Measurements from ENCODE around the gene DISP3.

DISP3 gene

DNA sequence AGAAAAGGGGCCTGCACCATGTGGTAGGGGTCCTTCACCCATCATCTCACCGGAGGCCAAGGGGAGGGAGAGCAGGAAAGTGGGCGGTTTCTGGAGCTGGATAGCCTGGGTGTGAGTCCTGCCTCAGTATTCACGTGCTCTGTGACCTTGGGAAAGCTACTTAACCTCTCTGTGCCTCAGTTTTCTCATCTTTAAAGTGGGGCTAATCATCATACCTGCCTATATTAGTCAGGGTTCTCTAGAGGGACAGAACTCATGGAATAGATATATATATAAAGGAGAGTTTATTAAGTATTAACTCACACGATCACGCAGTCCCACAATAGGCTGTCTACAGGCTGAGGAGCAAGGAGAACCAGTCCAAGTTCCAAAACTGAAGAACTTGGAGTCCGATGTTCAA lies 96.6 kb downstream of the DISP3 start:
- H2BK12ac ChIP-seq (ENCODE audit: low read length in 2 of 2), result no peak overlapping the region
- WGBS, result 81% methylated on average over 5 of the region's 6 CpGs
- no peak overlapping the region for H2BK5ac ChIP-seq (ENCODE audit: low read depth, low read length, poor library complexity, severe bottlenecking)
- no peak overlapping the region for H4K91ac ChIP-seq (ENCODE audit: low read length)
- no peaks in the 10 kb centered on the region for H3K36me3 ChIP-seq (ENCODE audit: control insufficient read depth in 1 of 2, insufficient read depth in 2 of 2, low read depth in 1 of 2, low read length in 2 of 2)
- DNase-seq, result no peak
- H2AFZ ChIP-seq (ENCODE audit: low read depth, low read length), result no peak overlapping the region
- H3K79me1 ChIP-seq (replicated peaks; ENCODE audit: low read length, poor library complexity, severe bottlenecking), result no peaks in the 10 kb centered on the region
- H3K9ac ChIP-seq (ENCODE audit: low read length), result no peak overlapping the region
- no peak overlapping the region for H2BK15ac ChIP-seq (ENCODE audit: low read depth, poor library complexity, severe bottlenecking)
- H3K4me2 ChIP-seq (ENCODE audit: low read length, poor library complexity, severe bottlenecking), result no peak overlapping the region
- H3K27me3 ChIP-seq (ENCODE audit: control insufficient read depth in 1 of 2, insufficient read depth in 1 of 2, low read length in 2 of 2), result peaks cover 23 to 78% of the 10 kb centered on the region in 2 experiments
- H3K14ac ChIP-seq (ENCODE audit: low read length in 2 of 2), result no peak overlapping the region
- no peak overlapping the region for H2AK5ac ChIP-seq (ENCODE audit: low read length, severe bottlenecking)
- no peak overlapping the region for H3K27ac ChIP-seq (ENCODE audit: low read length, poor library complexity, severe bottlenecking)
- H3K4me1 ChIP-seq (ENCODE audit: control insufficient read depth, insufficient read depth, low read depth, low read length), result no peaks in the 10 kb centered on the region
- H3K9me3 ChIP-seq (ENCODE audit: control insufficient read depth, low read length), result no peaks in the 10 kb centered on the region
- no peak overlapping the region for H4K8ac ChIP-seq (ENCODE audit: low read length)
- no peak overlapping the region for H3K4ac ChIP-seq (ENCODE audit: low read depth in 1 of 2, low read length in 2 of 2)
- H3K4me3 ChIP-seq (ENCODE audit: insufficient read depth in 1 of 2, low read depth in 1 of 2, low read length in 2 of 2), result no peak overlapping the region
- no peak overlapping the region for H3K18ac ChIP-seq (ENCODE audit: low read depth in 1 of 2, low read length in 2 of 2)
- H2BK120ac ChIP-seq (ENCODE audit: low read depth, low read length), result no peak overlapping the region
- no peak overlapping the region for H3K23ac ChIP-seq (ENCODE audit: low read length in 2 of 2)

DNA sequence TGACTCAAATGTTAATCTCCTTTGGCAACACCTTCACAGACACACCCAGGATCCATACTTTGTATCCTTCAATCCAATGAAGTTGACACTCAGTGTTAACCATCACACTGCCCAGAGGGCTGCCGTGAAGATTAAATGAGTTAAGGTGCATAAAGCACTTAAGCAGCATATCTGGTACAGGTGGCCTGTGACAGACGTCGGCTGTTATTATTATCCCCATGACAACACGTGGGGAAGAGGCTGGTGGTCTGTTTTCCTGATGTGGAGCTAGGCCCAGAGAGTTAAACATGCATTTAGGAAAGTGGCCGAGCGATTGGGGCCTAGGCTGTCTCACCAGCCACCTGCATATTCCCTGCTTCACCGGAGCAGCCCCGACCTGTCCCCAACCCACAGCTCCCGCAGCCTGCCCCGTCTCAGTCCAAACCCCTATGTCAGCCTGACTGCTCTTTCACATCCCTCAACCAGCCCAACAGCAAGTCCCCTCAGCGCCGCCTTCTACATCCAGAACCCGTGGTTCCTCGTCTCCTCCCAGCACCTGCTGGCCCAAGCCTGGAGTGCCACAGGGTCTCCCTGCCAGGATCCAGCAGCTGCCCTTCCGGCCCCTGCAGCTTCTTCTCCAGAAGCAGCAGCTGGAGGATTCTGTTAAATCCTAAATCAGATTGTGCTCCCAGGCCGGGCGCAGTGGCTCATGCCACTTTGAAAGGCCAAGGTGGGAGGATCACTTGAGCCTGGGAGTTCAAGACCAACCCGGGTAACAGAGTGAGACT lies 97.3 kb downstream of the DISP3 start:
- Histone ChIP-seq H3K23ac (ENCODE audit: low read length in 2 of 2) (no peak overlapping the region), H2BK15ac (ENCODE audit: low read depth, poor library complexity, severe bottlenecking) (no peak overlapping the region), H3K4me3 (ENCODE audit: insufficient read depth in 1 of 2, low read depth in 1 of 2, low read length in 2 of 2) (no peak overlapping the region), H3K14ac (ENCODE audit: low read length in 2 of 2) (peak overlapping the region in 1 of 2 experiments; percentile 21), H3K4ac (ENCODE audit: low read depth in 1 of 2, low read length in 2 of 2) (no peak overlapping the region), H2BK5ac (ENCODE audit: low read depth, low read length, poor library complexity, severe bottlenecking) (no peak overlapping the region), H4K8ac (ENCODE audit: low read length) (no peak overlapping the region), H4K91ac (ENCODE audit: low read length) (no peak overlapping the region), H3K27me3 (ENCODE audit: control insufficient read depth in 1 of 2, insufficient read depth in 1 of 2, low read length in 2 of 2) (peaks cover 19 to 75% of the 10 kb centered on the region in 2 experiments), H2AFZ (ENCODE audit: low read depth, low read length) (no peak overlapping the region), H3K9ac (ENCODE audit: low read length) (no peak overlapping the region), H3K27ac (ENCODE audit: low read length, poor library complexity, severe bottlenecking) (no peak overlapping the region), H2AK5ac (ENCODE audit: low read length, severe bottlenecking) (no peak overlapping the region), H3K4me1 (ENCODE audit: control insufficient read depth, insufficient read depth, low read depth, low read length) (no peaks in the 10 kb centered on the region), H2BK12ac (ENCODE audit: low read length in 2 of 2) (no peak overlapping the region), H3K79me1 (replicated peaks; ENCODE audit: low read length, poor library complexity, severe bottlenecking) (no peaks in the 10 kb centered on the region), H3K9me3 (ENCODE audit: control insufficient read depth, low read length) (no peaks in the 10 kb centered on the region), H3K36me3 (ENCODE audit: control insufficient read depth in 1 of 2, insufficient read depth in 2 of 2, low read depth in 1 of 2, low read length in 2 of 2) (no peaks in the 10 kb centered on the region), H3K4me2 (ENCODE audit: low read length, poor library complexity, severe bottlenecking) (no peak overlapping the region), H2BK120ac (ENCODE audit: low read depth, low read length) (no peak overlapping the region), H3K18ac (ENCODE audit: low read depth in 1 of 2, low read length in 2 of 2) (no peak overlapping the region)
- no peak for DNase-seq
- 80% methylated on average over 18 of the region's 18 CpGs for WGBS

DNA sequence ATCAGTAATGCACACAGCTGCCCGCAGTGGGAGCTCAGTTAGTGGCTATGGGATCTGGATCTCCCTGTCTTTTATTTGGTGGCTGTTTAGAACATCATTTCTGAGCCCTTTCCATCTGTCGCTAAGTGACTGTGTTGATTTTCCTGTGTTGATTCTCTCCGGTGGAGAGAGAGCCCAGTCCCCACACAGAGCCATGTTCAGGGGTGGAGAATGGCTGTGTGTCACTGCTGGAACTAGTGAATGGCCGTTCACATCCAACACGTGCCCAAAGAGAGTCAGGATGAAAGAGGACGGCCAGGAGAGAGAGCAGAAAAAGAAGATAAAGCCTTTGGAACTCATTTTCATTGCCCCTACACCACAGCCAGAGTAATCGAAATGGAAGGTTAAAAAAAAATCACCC lies 99.0 kb downstream of the DISP3 start:
- Histone ChIP-seq H3K18ac (ENCODE audit: low read depth in 1 of 2, low read length in 2 of 2) (no peak overlapping the region), H3K27me3 (ENCODE audit: control insufficient read depth in 1 of 2, insufficient read depth in 1 of 2, low read length in 2 of 2) (peaks cover 10 to 69% of the 10 kb centered on the region in 2 experiments), H2AK5ac (ENCODE audit: low read length, severe bottlenecking) (no peak overlapping the region), H4K8ac (ENCODE audit: low read length) (no peak overlapping the region), H2BK15ac (ENCODE audit: low read depth, poor library complexity, severe bottlenecking) (no peak overlapping the region), H3K4me2 (ENCODE audit: low read length, poor library complexity, severe bottlenecking) (no peak overlapping the region), H3K27ac (ENCODE audit: low read length, poor library complexity, severe bottlenecking) (no peak overlapping the region), H2BK120ac (ENCODE audit: low read depth, low read length) (no peak overlapping the region), H2BK12ac (ENCODE audit: low read length in 2 of 2) (no peak overlapping the region), H3K23ac (ENCODE audit: low read length in 2 of 2) (no peak overlapping the region), H3K9ac (ENCODE audit: low read length) (no peak overlapping the region), H3K9me3 (ENCODE audit: control insufficient read depth, low read length) (no peaks in the 10 kb centered on the region), H2BK5ac (ENCODE audit: low read depth, low read length, poor library complexity, severe bottlenecking) (no peak overlapping the region), H3K4me3 (ENCODE audit: insufficient read depth in 1 of 2, low read depth in 1 of 2, low read length in 2 of 2) (no peak overlapping the region), H3K4ac (ENCODE audit: low read depth in 1 of 2, low read length in 2 of 2) (no peak overlapping the region), H3K36me3 (ENCODE audit: control insufficient read depth in 1 of 2, insufficient read depth in 2 of 2, low read depth in 1 of 2, low read length in 2 of 2) (no peaks in the 10 kb centered on the region), H3K14ac (ENCODE audit: low read length in 2 of 2) (no peak overlapping the region), H4K91ac (ENCODE audit: low read length) (no peak overlapping the region), H3K79me1 (replicated peaks; ENCODE audit: low read length, poor library complexity, severe bottlenecking) (no peaks in the 10 kb centered on the region), H3K4me1 (ENCODE audit: control insufficient read depth, insufficient read depth, low read depth, low read length) (no peaks in the 10 kb centered on the region), H2AFZ (ENCODE audit: low read depth, low read length) (no peak overlapping the region)
- DNase-seq, result no peak
- 65% methylated on average over 7 of the region's 7 CpGs for WGBS

DNA sequence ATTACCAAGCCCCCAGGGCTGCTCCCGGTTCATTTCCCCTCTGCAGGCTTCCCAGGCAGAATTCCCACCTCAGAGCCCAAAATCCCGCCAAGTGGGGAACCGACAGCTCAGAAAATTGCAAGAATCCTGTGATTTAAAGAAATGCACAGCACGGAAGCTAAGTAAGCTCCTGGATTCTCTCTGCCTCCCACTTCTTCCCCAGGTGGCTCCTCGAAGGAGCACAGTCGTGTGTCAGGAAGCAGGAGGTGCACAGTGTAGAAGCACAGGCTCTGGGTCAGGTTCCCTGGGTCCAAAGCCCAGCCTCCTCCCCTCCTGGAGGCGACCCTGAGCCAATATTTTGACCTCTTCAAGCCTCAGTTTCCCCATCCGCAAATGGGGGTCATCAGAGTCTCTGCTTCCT lies 100.6 kb downstream of the DISP3 start:
- no peak overlapping the region for H2AK5ac ChIP-seq (ENCODE audit: low read length, severe bottlenecking)
- H3K4me3 ChIP-seq (ENCODE audit: insufficient read depth in 1 of 2, low read depth in 1 of 2, low read length in 2 of 2), result no peak overlapping the region
- no peak overlapping the region for H4K91ac ChIP-seq (ENCODE audit: low read length)
- H3K9ac ChIP-seq (ENCODE audit: low read length), result no peak overlapping the region
- H2BK12ac ChIP-seq (ENCODE audit: low read length in 2 of 2), result no peak overlapping the region
- H2BK15ac ChIP-seq (ENCODE audit: low read depth, poor library complexity, severe bottlenecking), result no peak overlapping the region
- no peaks in the 10 kb centered on the region for H3K79me1 ChIP-seq (replicated peaks; ENCODE audit: low read length, poor library complexity, severe bottlenecking)
- H3K27ac ChIP-seq (ENCODE audit: low read length, poor library complexity, severe bottlenecking), result no peak overlapping the region
- H2BK5ac ChIP-seq (ENCODE audit: low read depth, low read length, poor library complexity, severe bottlenecking), result no peak overlapping the region
- H3K14ac ChIP-seq (ENCODE audit: low read length in 2 of 2), result no peak overlapping the region
- H3K4ac ChIP-seq (ENCODE audit: low read depth in 1 of 2, low read length in 2 of 2), result no peak overlapping the region
- H4K8ac ChIP-seq (ENCODE audit: low read length), result no peak overlapping the region
- DNase-seq, result no peak
- no peaks in the 10 kb centered on the region for H3K4me1 ChIP-seq (ENCODE audit: control insufficient read depth, insufficient read depth, low read depth, low read length)
- 81% methylated on average over 6 of the region's 8 CpGs for WGBS
- H3K9me3 ChIP-seq (ENCODE audit: control insufficient read depth, low read length), result peaks cover 5% of the 10 kb centered on the region
- H2BK120ac ChIP-seq (ENCODE audit: low read depth, low read length), result no peak overlapping the region
- no peak overlapping the region for H3K4me2 ChIP-seq (ENCODE audit: low read length, poor library complexity, severe bottlenecking)
- H2AFZ ChIP-seq (ENCODE audit: low read depth, low read length), result no peak overlapping the region
- no peaks in the 10 kb centered on the region for H3K36me3 ChIP-seq (ENCODE audit: control insufficient read depth in 1 of 2, insufficient read depth in 2 of 2, low read depth in 1 of 2, low read length in 2 of 2)
- H3K23ac ChIP-seq (ENCODE audit: low read length in 2 of 2), result no peak overlapping the region
- peaks cover 19 to 70% of the 10 kb centered on the region in 2 experiments for H3K27me3 ChIP-seq (ENCODE audit: control insufficient read depth in 1 of 2, insufficient read depth in 1 of 2, low read length in 2 of 2)
- H3K18ac ChIP-seq (ENCODE audit: low read depth in 1 of 2, low read length in 2 of 2), result no peak overlapping the region

Data from mesenchymal stem cell (in vitro differentiated cells and primary cell).